Measurements from ENCODE around the gene LTBP2.

Gene LTBP2

DNA sequence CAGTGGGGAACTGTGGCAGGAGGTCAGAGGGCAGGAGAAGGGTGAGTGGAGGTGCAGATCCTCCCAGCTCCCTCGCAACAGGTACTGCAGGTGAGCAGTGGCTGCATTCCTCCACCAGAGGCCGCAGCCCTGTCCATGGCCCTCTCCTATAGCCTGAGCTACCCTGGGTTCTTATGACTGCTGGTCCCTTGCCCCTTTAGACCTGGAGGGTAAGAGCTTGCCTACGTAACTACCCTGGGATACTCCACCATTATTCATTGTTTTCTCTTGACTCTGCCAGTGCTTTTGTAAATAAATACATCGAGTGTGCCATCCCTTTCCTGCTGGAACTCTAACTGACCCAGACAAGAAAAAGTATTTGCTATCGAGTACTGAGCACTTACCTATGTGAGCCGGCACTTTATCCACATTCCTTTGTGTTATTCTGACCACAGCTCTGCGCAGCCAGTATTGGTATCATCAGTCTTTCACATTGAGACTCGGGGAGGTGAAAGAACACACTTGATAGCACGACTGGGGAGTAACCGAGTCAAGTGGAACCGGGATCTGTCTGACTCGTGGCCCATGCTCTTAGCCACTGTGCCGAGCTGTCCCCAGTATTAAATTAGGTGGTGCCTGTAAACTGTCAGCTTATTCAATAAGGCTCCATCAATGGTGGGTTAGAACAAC, 38.5 kb downstream of the LTBP2 start:
- FAIRE-seq (no peak), DNase-seq (ENCODE audit: insufficient read length) (no peak)
- TF ChIP-seq POLR2AphosphoS5 (IDR thresholded peaks at IDR 0.05; ENCODE audit: low read depth, low read length) (no peak), POLR2A (IDR thresholded peaks at IDR 0.05; ENCODE audit: low read depth, low read length) (no peak), TAF1 (IDR thresholded peaks at IDR 0.05; ENCODE audit: borderline replicate concordance, low read depth, low read length) (no peak)

DNA sequence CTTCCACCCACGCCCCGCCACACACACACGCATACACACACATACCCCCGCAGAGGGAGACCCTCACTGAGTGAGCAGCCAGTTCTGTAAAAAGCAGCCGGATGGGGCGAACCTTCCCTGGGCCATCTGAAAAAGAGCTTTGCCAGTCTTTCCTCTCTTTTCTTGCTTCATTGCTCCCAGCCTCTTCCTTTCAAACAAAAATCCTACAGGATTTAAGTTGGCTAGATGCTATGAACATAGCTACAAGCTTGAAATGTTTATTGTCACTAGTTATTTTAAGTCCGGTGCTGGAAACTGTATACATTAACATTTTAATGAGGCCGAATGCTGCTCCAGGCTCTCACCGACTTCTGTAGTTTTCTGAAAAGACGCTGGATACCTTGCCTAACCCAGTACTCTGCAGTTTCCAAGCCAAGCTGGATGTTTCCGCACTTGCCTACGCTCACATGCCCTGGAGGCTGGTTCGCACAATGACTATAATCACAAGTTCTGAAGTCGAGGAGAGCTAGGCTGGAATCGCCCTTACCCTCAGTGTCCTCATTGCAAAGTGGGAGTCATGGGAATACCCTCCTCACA, 39.2 kb downstream of the LTBP2 start:
- no peak for FAIRE-seq
- DNase-seq (ENCODE audit: insufficient read length) = no peak
- TF ChIP-seq POLR2A (IDR thresholded peaks at IDR 0.05; ENCODE audit: low read depth, low read length) (no peak), TAF1 (IDR thresholded peaks at IDR 0.05; ENCODE audit: borderline replicate concordance, low read depth, low read length) (no peak), POLR2AphosphoS5 (IDR thresholded peaks at IDR 0.05; ENCODE audit: low read depth, low read length) (no peak)

DNA sequence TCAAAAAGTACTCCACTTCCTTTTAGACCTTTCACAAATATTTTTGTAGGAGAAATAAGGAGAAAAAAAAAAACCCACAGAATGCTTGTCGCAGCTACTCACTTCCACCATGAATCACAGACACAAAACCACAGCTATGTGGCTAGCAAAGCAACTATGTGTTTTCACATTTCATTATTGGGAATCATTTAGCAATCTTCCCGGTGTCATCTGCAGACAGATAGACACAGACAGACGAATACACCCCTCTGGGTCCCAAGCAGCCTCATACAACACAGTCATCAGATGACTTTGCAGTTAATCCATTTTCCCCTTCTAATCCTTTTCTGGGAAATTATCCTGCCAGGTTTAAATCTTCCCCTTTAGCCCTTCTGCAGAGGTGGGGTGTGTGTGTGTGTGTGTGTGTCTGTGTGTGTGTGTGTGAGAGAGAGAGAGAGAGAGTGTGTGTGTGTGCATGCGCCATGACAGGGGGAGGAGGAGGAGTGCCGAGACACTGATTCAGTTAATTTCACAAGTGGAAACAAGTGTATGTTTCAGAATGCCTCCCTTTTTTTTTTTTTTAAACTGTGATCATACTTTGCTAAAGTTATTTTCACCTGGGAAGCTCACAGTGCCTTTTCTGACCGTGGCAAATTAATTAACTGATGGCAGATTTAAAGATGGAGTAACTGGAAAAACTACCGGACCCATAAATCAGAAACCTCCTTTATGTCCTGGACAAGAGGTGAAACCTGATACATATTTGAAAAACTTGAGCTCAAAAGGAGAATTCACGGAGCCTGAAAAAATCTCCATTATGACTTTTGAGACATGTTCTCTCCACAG, 39.9 kb downstream of the LTBP2 start:
- FAIRE-seq (no peak), DNase-seq (ENCODE audit: insufficient read length) (no peak)
- no peak for TF ChIP-seq TAF1 (IDR thresholded peaks at IDR 0.05; ENCODE audit: borderline replicate concordance, low read depth, low read length)
- TF ChIP-seq POLR2A (IDR thresholded peaks at IDR 0.05; ENCODE audit: low read depth, low read length) = no peak
- no peak for TF ChIP-seq POLR2AphosphoS5 (IDR thresholded peaks at IDR 0.05; ENCODE audit: low read depth, low read length)

DNA sequence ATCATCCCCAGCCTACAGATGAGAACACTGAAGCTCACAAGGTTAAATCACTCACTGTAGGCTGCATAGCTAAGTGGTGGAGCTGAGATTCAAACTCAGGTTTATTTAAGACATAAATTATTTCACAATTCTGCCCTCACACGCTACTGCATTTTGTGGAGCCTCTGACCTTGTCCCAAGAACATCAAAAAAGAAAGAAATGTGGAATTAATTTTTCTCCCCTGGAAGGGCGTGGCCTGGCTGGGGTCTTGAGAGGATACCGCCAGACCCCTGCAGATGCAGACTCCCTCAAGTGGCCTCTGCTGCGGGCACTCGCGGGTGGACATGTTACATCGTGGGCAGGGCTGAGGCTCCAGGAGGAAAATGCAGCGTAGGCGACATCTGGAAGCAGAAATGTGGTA, 40.6 kb downstream of the LTBP2 start:
- FAIRE-seq (no peak), DNase-seq (ENCODE audit: insufficient read length) (no peak)
- TF ChIP-seq TAF1 (IDR thresholded peaks at IDR 0.05; ENCODE audit: borderline replicate concordance, low read depth, low read length) (no peak), POLR2AphosphoS5 (IDR thresholded peaks at IDR 0.05; ENCODE audit: low read depth, low read length) (no peak), POLR2A (IDR thresholded peaks at IDR 0.05; ENCODE audit: low read depth, low read length) (no peak)

DNA sequence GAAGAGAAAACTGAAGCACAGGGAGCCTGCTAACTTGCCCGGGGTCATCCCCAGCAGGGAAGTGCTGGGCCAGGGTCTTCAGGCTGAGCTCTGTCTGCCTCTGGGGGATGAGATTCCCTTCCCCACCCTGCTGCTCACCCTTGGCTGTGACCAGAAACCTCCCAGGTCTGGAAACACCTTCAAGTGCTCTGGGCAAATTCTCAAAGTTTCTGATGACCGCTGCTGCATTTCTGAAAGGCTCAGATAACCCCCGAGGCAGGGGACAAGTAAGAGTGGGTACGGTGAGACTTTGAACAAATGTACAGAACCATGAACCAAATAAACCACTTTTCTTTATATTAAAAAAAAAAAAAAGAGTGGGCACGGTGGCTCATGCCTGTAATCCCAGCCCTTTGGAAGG, 41.3 kb downstream of the LTBP2 start:
- DNase-seq (ENCODE audit: insufficient read length) (no peak), FAIRE-seq (no peak)
- no peak for TF ChIP-seq POLR2AphosphoS5 (IDR thresholded peaks at IDR 0.05; ENCODE audit: low read depth, low read length)
- TF ChIP-seq POLR2A (IDR thresholded peaks at IDR 0.05; ENCODE audit: low read depth, low read length) = no peak
- no peak for TF ChIP-seq TAF1 (IDR thresholded peaks at IDR 0.05; ENCODE audit: borderline replicate concordance, low read depth, low read length)

DNA sequence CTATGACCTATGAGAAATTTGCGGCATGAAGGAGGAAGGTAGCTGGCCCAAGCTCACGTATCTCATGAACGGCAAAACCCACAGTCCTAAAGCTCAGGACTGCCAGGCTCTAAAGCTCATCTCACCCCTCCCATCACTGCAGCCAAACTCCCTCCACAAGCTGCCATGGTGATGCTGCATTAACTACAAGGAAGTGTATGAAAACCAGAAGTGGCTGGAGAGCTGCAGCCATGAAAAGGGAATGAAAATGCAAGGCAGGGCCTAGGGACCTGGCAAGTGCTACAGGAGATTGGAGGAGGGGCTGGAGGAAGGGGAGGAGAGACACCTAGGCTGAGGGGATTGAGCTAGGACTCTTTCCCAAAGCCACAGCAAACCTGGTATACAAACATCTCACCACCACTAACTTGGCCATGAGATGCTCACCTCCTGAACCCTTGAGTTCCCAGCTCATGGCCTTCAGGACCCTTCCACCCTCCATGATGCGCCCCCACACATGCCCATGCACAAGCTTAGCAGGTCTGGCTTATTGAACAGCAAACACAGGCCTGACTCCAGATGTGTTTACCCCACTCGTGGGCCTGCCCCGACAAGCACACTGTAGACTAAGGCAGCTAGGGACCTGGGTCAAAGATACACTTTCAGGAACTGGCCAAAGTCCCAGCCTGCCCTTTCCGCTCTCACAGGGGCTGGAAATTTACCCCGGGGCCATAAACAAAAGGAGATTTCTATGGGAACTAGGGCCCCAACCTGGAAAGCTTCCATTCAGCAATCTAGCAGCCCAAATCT, 42.0 kb downstream of the LTBP2 start:
- TF ChIP-seq POLR2AphosphoS5 (IDR thresholded peaks at IDR 0.05; ENCODE audit: low read depth, low read length) (no peak), POLR2A (IDR thresholded peaks at IDR 0.05; ENCODE audit: low read depth, low read length) (no peak), TAF1 (IDR thresholded peaks at IDR 0.05; ENCODE audit: borderline replicate concordance, low read depth, low read length) (no peak)
- FAIRE-seq (no peak), DNase-seq (ENCODE audit: insufficient read length) (no peak)

DNA sequence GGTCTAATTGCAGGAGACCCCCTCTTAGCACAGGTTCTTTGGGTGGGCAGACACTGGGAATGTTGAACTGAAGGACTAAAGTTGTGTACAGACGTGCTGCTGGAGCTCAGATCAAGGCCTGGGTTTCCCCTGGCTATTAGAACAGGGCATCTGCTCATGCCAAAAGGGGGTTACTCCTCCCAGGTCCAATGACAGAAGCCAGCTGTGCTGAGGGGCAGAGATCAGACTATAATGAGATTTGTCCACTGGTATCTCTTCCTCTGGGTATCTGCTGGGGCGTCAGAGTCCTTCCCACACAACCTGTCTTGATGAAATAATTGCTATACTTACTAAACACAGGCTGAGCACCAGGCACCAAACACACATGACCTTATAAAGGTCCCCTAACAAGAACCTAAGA, 42.6 kb downstream of the LTBP2 start:
- TF ChIP-seq POLR2A (IDR thresholded peaks at IDR 0.05; ENCODE audit: low read depth, low read length) (no peak), POLR2AphosphoS5 (IDR thresholded peaks at IDR 0.05; ENCODE audit: low read depth, low read length) (no peak), TAF1 (IDR thresholded peaks at IDR 0.05; ENCODE audit: borderline replicate concordance, low read depth, low read length) (no peak)
- DNase-seq (ENCODE audit: insufficient read length) (no peak), FAIRE-seq (no peak)

DNA sequence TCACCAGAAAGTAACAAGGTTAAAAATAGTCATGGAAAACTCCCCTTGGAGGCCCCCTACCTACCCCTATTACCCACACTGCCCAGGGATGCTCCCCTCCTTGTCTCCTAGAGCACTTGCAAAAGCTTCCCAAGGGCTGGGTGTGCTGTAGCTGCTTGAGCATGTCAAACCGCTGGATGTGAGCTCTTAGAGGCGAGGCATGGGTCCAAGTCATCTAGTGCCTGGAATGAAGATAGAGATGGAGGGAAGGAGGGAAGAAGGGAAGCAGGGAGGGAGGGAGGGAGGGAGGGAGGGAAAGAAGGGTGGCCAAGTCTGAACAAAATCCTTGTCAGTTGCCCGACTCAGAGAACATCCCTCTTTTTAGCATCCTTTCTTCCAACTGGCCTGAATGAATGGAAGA, 43.1 kb downstream of the LTBP2 start:
- FAIRE-seq (no peak), DNase-seq (ENCODE audit: insufficient read length) (no peak)
- TF ChIP-seq TAF1 (IDR thresholded peaks at IDR 0.05; ENCODE audit: borderline replicate concordance, low read depth, low read length) (no peak), POLR2AphosphoS5 (IDR thresholded peaks at IDR 0.05; ENCODE audit: low read depth, low read length) (no peak), POLR2A (IDR thresholded peaks at IDR 0.05; ENCODE audit: low read depth, low read length) (no peak)

DNA sequence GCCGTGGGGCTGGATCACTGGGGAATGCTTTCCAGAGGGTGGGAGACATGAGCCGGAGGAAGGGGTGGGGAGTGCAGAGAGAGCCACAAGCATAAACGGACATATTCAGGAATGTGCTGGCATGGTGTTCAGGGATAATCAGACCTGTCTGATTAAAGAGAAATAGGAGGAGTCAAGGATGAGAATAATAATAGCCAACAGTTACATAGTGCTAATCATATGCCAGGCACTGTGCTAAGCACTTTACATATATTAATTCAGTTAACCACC, 43.7 kb downstream of the LTBP2 start:
- no peak for FAIRE-seq
- no peak for TF ChIP-seq POLR2A (IDR thresholded peaks at IDR 0.05; ENCODE audit: low read depth, low read length)
- no peak for TF ChIP-seq POLR2AphosphoS5 (IDR thresholded peaks at IDR 0.05; ENCODE audit: low read depth, low read length)
- TF ChIP-seq TAF1 (IDR thresholded peaks at IDR 0.05; ENCODE audit: borderline replicate concordance, low read depth, low read length) = no peak
- no peak for DNase-seq (ENCODE audit: insufficient read length)

DNA sequence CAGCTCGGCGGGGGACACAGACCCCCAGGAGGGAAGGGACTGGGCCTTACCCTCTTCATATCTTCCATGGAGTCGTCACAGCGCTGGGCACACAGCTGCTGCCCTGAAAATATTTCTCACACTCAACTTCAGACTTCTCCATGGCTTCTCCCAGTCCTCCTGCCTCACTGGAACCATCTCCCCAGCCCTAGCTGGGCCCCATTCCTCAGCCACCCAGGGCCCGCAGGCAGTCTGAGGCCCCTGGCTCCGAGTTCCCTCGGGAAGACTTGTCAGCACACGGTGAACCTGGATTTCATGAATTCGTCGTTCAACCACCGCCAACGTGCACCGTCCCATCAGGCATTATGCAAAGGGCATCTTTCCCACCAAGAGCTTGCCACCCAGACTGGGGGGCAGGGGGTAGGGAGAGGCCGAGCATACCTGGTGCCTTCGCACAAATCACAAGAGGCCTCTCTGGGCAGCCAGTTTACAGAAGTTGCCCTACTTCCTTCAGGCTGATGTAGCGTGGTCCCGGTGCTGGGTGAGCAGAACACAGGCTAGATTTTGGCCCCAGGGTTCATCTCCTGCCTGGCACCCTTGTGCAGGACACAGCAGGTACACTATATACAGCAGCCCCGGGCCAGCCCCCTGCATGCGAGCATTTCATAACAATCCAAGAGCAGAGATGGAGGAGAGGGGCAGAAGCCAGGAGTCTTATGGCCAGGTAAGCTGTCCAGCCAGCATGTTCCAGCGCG, 44.2 kb downstream of the LTBP2 start:
- FAIRE-seq (no peak), DNase-seq (ENCODE audit: insufficient read length) (no peak)
- TF ChIP-seq POLR2AphosphoS5 (IDR thresholded peaks at IDR 0.05; ENCODE audit: low read depth, low read length) (no peak), POLR2A (IDR thresholded peaks at IDR 0.05; ENCODE audit: low read depth, low read length) (no peak), TAF1 (IDR thresholded peaks at IDR 0.05; ENCODE audit: borderline replicate concordance, low read depth, low read length) (no peak)

DNA sequence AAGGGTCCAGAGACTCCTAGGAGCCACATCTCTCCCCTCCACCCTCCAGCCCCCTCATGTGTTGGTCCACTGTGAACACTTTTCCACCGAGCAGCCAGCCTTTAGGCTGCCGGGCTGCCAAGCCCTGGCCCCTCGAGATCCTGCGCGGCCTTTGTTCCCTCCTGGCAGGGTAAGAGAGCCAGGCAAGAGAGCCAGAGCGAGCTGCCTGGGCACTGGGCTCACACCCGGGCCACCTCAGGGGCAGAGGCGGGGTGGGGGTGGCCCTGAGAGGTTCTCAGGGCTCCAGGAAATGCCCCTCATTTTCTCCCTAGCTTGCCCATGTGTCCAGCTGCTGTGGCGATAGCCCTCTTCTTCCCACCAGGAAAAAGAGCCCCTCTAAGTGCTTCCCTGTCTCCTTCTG, 44.8 kb downstream of the LTBP2 start:
- TF ChIP-seq POLR2A (IDR thresholded peaks at IDR 0.05; ENCODE audit: low read depth, low read length) = no peak
- TF ChIP-seq TAF1 (IDR thresholded peaks at IDR 0.05; ENCODE audit: borderline replicate concordance, low read depth, low read length) = no peak
- no peak for TF ChIP-seq POLR2AphosphoS5 (IDR thresholded peaks at IDR 0.05; ENCODE audit: low read depth, low read length)
- FAIRE-seq = no peak
- DNase-seq (ENCODE audit: insufficient read length) = no peak

Measured in GM12892 (cell line).